Rectal smooth muscle tissue (tissue), 1 donor: ENCODE data around the gene DRAM1.
"Not testable (repeated sequence)": the region's sequence is repeated elsewhere in the genome, so short reads cannot be mapped to it uniquely, and the experiment has no call there.

ENCODE experiments used
- H3K27ac ChIP-seq: one replicate; pipeline ENCODE4 v1.7.0; 2013; ENCODE audit warnings: low read depth, low read length, inconsistent platforms
- H3K27me3 ChIP-seq: one replicate; pipeline ENCODE4 v1.7.0; 2013; ENCODE audit warnings: low read length; ENCODE audit not compliant: control insufficient read depth, insufficient read depth
- H3K36me3 ChIP-seq: one replicate; pipeline ENCODE4 v1.7.0; 2013; ENCODE audit warnings: low read length; ENCODE audit not compliant: control insufficient read depth, insufficient read depth
- H3K4me1 ChIP-seq: one replicate; pipeline ENCODE4 v1.7.0; 2013; ENCODE audit warnings: low read length; ENCODE audit not compliant: control insufficient read depth, insufficient read depth
- H3K4me3 ChIP-seq: one replicate; pipeline ENCODE4 v1.7.0; 2013; ENCODE audit warnings: low read length
- H3K9ac ChIP-seq: one replicate; pipeline ENCODE4 v1.7.0; 2013; ENCODE audit warnings: low read length

DRAM1 gene

GRCh38 chr12:101866615-101867373 lies 10.6 kb upstream of the DRAM1 start:
- no peaks in the 10 kb centered on the region for H3K27me3 ChIP-seq

GRCh38 chr12:101867619-101868018 lies 9.8 kb upstream of the DRAM1 start:
- H3K9ac ChIP-seq, H3K27me3 ChIP-seq, H3K27ac ChIP-seq, H3K36me3 ChIP-seq, H3K4me1 ChIP-seq, H3K4me3 ChIP-seq: not testable (repeated sequence)

More at GRCh38 chr12:101866615-101867373, 10.6 kb upstream of the DRAM1 start:
- Histone ChIP-seq H3K9ac (no peak overlapping the region), H3K4me3 (no peak overlapping the region), H3K4me1 (no peaks in the 10 kb centered on the region), H3K27ac (no peak overlapping the region), H3K36me3 (no peaks in the 10 kb centered on the region)

DNA sequence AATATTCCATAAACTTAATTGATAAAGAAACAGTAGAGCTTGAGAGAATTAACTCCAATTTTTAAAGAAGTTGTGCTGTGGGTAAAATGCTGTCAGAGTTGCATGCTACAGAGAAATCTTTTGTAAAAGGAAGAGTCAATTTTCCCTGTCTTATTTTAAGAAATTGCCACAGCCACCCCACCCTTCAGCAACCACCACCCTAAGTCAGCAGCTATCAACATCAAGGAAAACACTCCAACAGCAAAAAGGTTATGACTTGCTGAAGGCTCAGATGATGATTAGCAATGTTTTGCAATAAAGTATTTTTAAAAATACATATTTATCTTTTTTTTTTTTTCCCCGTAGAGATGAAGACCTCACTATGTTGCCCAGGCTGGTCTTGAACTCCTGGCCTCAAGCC lies 6.5 kb upstream of the DRAM1 start:
- no peak overlapping the region for H3K27ac ChIP-seq
- H3K4me3 ChIP-seq: no peak overlapping the region

GRCh38 chr12:101875162-101875561 lies 2.2 kb upstream of the DRAM1 start:
- peaks cover 4% of the 10 kb centered on the region for H3K4me1 ChIP-seq
- H3K9ac ChIP-seq: no peak overlapping the region
- no peak overlapping the region for H3K4me3 ChIP-seq
- no peaks in the 10 kb centered on the region for H3K36me3 ChIP-seq
- H3K27me3 ChIP-seq: no peaks in the 10 kb centered on the region
- no peak overlapping the region for H3K27ac ChIP-seq

More for the DNA sequence above, 6.5 kb upstream of the DRAM1 start:
- no peaks in the 10 kb centered on the region for H3K27me3 ChIP-seq
- H3K4me1 ChIP-seq: no peaks in the 10 kb centered on the region
- no peak overlapping the region for H3K9ac ChIP-seq
- H3K36me3 ChIP-seq: no peaks in the 10 kb centered on the region

- H3K27ac ChIP-seq: peak overlapping the region; percentile 95
- no peaks in the 10 kb centered on the region for H3K36me3 ChIP-seq
- no peaks in the 10 kb centered on the region for H3K27me3 ChIP-seq
- H3K9ac ChIP-seq: no peak overlapping the region
- peaks cover 4% of the 10 kb centered on the region for H3K4me1 ChIP-seq
- peak overlapping the region; percentile 98 for H3K4me3 ChIP-seq
These were observed 989 bp upstream of the DRAM1 start for GRCh38 chr12:101876322-101876860.

- Histone ChIP-seq H3K27ac (peak overlapping the region; percentile 95), H3K36me3 (no peaks in the 10 kb centered on the region), H3K27me3 (no peaks in the 10 kb centered on the region), H3K9ac (peak overlapping the region; percentile 84), H3K4me3 (peak overlapping the region; percentile 98), H3K4me1 (peaks cover 4% of the 10 kb centered on the region)
These were observed 444 bp downstream of the DRAM1 start for GRCh38 chr12:101877806-101878242.

- H3K9ac ChIP-seq: peak overlapping the region; percentile 84
- peaks cover 4% of the 10 kb centered on the region for H3K4me1 ChIP-seq
- peak overlapping the region; percentile 95 for H3K27ac ChIP-seq
- peak overlapping the region; percentile 98 for H3K4me3 ChIP-seq
- H3K36me3 ChIP-seq: no peaks in the 10 kb centered on the region
- H3K27me3 ChIP-seq: no peaks in the 10 kb centered on the region
These were observed 952 bp downstream of the DRAM1 start for GRCh38 chr12:101878243-101878821.

- Histone ChIP-seq H3K27ac (no peak overlapping the region), H3K27me3 (no peaks in the 10 kb centered on the region), H3K4me3 (no peak overlapping the region), H3K9ac (no peak overlapping the region), H3K36me3 (no peaks in the 10 kb centered on the region), H3K4me1 (peaks cover 4% of the 10 kb centered on the region)
These were observed 3.4 kb downstream of the DRAM1 start for GRCh38 chr12:101880769-101881168.

GRCh38 chr12:101881228-101881627 lies 3.8 kb downstream of the DRAM1 start:
- Histone ChIP-seq H3K4me3 (no peak overlapping the region), H3K27ac (no peak overlapping the region), H3K4me1 (peaks cover 4% of the 10 kb centered on the region), H3K9ac (no peak overlapping the region), H3K27me3 (no peaks in the 10 kb centered on the region), H3K36me3 (no peaks in the 10 kb centered on the region)

- Histone ChIP-seq H3K27me3 (no peaks in the 10 kb centered on the region), H3K9ac (no peak overlapping the region), H3K27ac (no peak overlapping the region), H3K4me3 (no peak overlapping the region), H3K4me1 (no peaks in the 10 kb centered on the region), H3K36me3 (no peaks in the 10 kb centered on the region)
These were observed 6.8 kb downstream of the DRAM1 start for GRCh38 chr12:101884174-101884573.

- H3K9ac ChIP-seq, H3K36me3 ChIP-seq, H3K4me3 ChIP-seq, H3K27ac ChIP-seq, H3K4me1 ChIP-seq, H3K27me3 ChIP-seq: not testable (repeated sequence)
These were observed 7.5 kb downstream of the DRAM1 start for GRCh38 chr12:101884781-101885340.

- no peak overlapping the region for H3K9ac ChIP-seq
- no peaks in the 10 kb centered on the region for H3K27me3 ChIP-seq
- no peaks in the 10 kb centered on the region for H3K4me1 ChIP-seq
- H3K27ac ChIP-seq: no peak overlapping the region
- no peak overlapping the region for H3K4me3 ChIP-seq
- H3K36me3 ChIP-seq: no peaks in the 10 kb centered on the region
These were observed 8.7 kb downstream of the DRAM1 start for GRCh38 chr12:101885912-101886561.
